Osteoblast (primary cell): Measurements from ENCODE around the gene GATB. TPM values are rescaled to one million over a fixed set of nuclear protein-coding genes. Genes with fewer than 3 reads are reported as not detected.

Experiments
- DNase-seq: peaks from one replicate; pipeline ENCODE4 v3.0.0; 2011; ENCODE audit warnings: low spot score, mixed read lengths; ENCODE audit not compliant: insufficient read length; ENCODE audit errors: missing footprints
- H2AFZ ChIP-seq: 2 replicates; pipeline ENCODE4 v1.6.0; 2011; ENCODE audit warnings: mild to moderate bottlenecking, low read length
- H3K27ac ChIP-seq: 2 replicates; pipeline ENCODE4 v1.5.1; 2011; ENCODE audit warnings: mild to moderate bottlenecking, low read depth, low read length, moderate library complexity
- H3K27me3 ChIP-seq: 2 replicates; pipeline ENCODE4 v1.6.0; 2012; ENCODE audit warnings: mild to moderate bottlenecking, control low read depth, inconsistent platforms, low read length, moderate library complexity; ENCODE audit not compliant: insufficient read depth
- H3K36me3 ChIP-seq: 2 replicates; pipeline ENCODE4 v1.5.1; 2011; ENCODE audit warnings: mild to moderate bottlenecking, low read length, control low read depth, moderate library complexity; ENCODE audit not compliant: insufficient read depth
- H3K4me1 ChIP-seq: 2 replicates; pipeline ENCODE4 v1.5.1; 2011; ENCODE audit warnings: mild to moderate bottlenecking, low read length, control low read depth, moderate library complexity; ENCODE audit not compliant: insufficient read depth
- H3K4me2 ChIP-seq: 2 replicates; pipeline ENCODE4 v1.6.0; 2011; ENCODE audit warnings: mild to moderate bottlenecking, low read length; ENCODE audit not compliant: insufficient read depth
- H3K4me3 ChIP-seq: fragments of 200-600 bp; sonication (generic); 3 replicates; pipeline ENCODE4 v1.5.1; 2012; ENCODE audit warnings: mild to moderate bottlenecking, low read length, inconsistent platforms; ENCODE audit not compliant: insufficient read depth
- H3K79me2 ChIP-seq: 2 replicates; pipeline ENCODE4 v1.6.0; 2012; ENCODE audit warnings: mild to moderate bottlenecking, low read length, control low read depth, inconsistent platforms; ENCODE audit not compliant: insufficient read depth
- H3K9me3 ChIP-seq: 2 replicates; pipeline ENCODE4 v1.5.1; 2011; ENCODE audit warnings: low read depth, low read length, control low read depth
- H4K20me1 ChIP-seq: 2 replicates; pipeline ENCODE4 v1.6.0; 2012; ENCODE audit warnings: mild to moderate bottlenecking, low read length, control low read depth; ENCODE audit not compliant: insufficient read depth
- CTCF ChIP-seq: IDR thresholded peaks from 2 replicates; pipeline ENCODE4 v1.5.1; 2011; ENCODE audit warnings: mild to moderate bottlenecking, low read depth, low read length, moderate library complexity; ENCODE audit errors: extremely low read depth
- total RNA-seq: library from RNA; depleted of rRNA; stranded (reverse); fragments of >200 nt; gene quantifications from 2 replicates; pipeline ENCODE4 v1.2.3, GENCODE V29; 2012

GATB gene
- total RNA-seq, 1 donor = 14.1 TPM

GRCh38 chr4:151786158-151786495, 25.3 kb upstream of the GATB start:
- DNase-seq = peak; percentile 51
- H3K27me3 ChIP-seq = peaks cover 20% of the 10 kb centered on the region
- H3K9me3 ChIP-seq = no peaks in the 10 kb centered on the region
- no peaks in the 10 kb centered on the region for H3K79me2 ChIP-seq
- H3K27ac ChIP-seq = no peak overlapping the region
- H3K4me1 ChIP-seq = no peaks in the 10 kb centered on the region
- no peak overlapping the region for H3K4me2 ChIP-seq
- no peaks in the 10 kb centered on the region for H3K36me3 ChIP-seq
- H4K20me1 ChIP-seq = no peaks in the 10 kb centered on the region
- no peak overlapping the region for H3K4me3 ChIP-seq
- TF ChIP-seq CTCF = no peak
- no peak overlapping the region for H2AFZ ChIP-seq

- Histone ChIP-seq H4K20me1 (no peaks in the 10 kb centered on the region), H3K79me2 (no peaks in the 10 kb centered on the region), H2AFZ (no peak overlapping the region), H3K4me1 (no peaks in the 10 kb centered on the region), H3K4me2 (no peak overlapping the region), H3K27me3 (peaks cover 20% of the 10 kb centered on the region), H3K36me3 (no peaks in the 10 kb centered on the region), H3K27ac (no peak overlapping the region), H3K4me3 (no peak overlapping the region), H3K9me3 (no peaks in the 10 kb centered on the region)
- TF ChIP-seq CTCF = no peak
- no peak for DNase-seq
Observed at GRCh38 chr4:151785484-151786157, 24.8 kb upstream of the GATB start.

GRCh38 chr4:151784706-151785105, 23.9 kb upstream of the GATB start:
- Histone ChIP-seq H3K36me3 (no peaks in the 10 kb centered on the region), H3K27me3 (peaks cover 18% of the 10 kb centered on the region), H3K9me3 (no peaks in the 10 kb centered on the region), H2AFZ (no peak overlapping the region), H3K4me1 (no peaks in the 10 kb centered on the region), H3K4me3 (no peak overlapping the region), H3K4me2 (no peak overlapping the region), H3K79me2 (no peaks in the 10 kb centered on the region), H3K27ac (no peak overlapping the region), H4K20me1 (no peaks in the 10 kb centered on the region)
- no peak for TF ChIP-seq CTCF
- no peak for DNase-seq

GRCh38 chr4:151783867-151784266, 23.1 kb upstream of the GATB start:
- TF ChIP-seq CTCF = no peak
- Histone ChIP-seq H3K4me2 (no peak overlapping the region), H3K27ac (no peak overlapping the region), H3K4me3 (no peak overlapping the region), H3K27me3 (peaks cover 18% of the 10 kb centered on the region), H3K36me3 (no peaks in the 10 kb centered on the region), H3K9me3 (no peaks in the 10 kb centered on the region), H2AFZ (no peak overlapping the region), H4K20me1 (no peaks in the 10 kb centered on the region), H3K4me1 (no peaks in the 10 kb centered on the region), H3K79me2 (no peaks in the 10 kb centered on the region)
- no peak for DNase-seq
